Measurements from ENCODE around the gene NSD1.

The NSD1 gene

GRCh38 chr5:177336112-177336511, 202.5 kb downstream of the NSD1 start:
- TF ChIP-seq TEAD4 (IDR thresholded peaks at IDR 0.05), result no peak

GRCh38 chr5:177336603-177337494, 203.3 kb downstream of the NSD1 start:
- no peak for TF ChIP-seq REST (IDR thresholded peaks at IDR 0.05; ENCODE audit: low read depth)
- no peak for TF ChIP-seq FOXM1 (IDR thresholded peaks at IDR 0.05; ENCODE audit: borderline replicate concordance, low read depth)
- no peak for TF ChIP-seq YY1 (IDR thresholded peaks at IDR 0.05; ENCODE audit: low read depth)
- TF ChIP-seq CREB1 (IDR thresholded peaks at IDR 0.05; ENCODE audit: low read depth), result no peak
- TF ChIP-seq CEBPB (IDR thresholded peaks at IDR 0.05), result no peak
- TF ChIP-seq TCF12 (IDR thresholded peaks at IDR 0.05; ENCODE audit: low read depth), result no peak
- TF ChIP-seq RAD21 (IDR thresholded peaks at IDR 0.05; ENCODE audit: low read depth), result no peak
- no peak for TF ChIP-seq USF1 (IDR thresholded peaks at IDR 0.05)
- TF ChIP-seq MAX (IDR thresholded peaks at IDR 0.05), result no peak
- TF ChIP-seq ZBTB7A (IDR thresholded peaks at IDR 0.05; ENCODE audit: low read depth), result no peak
- no peak for TF ChIP-seq TAF1 (IDR thresholded peaks at IDR 0.05; ENCODE audit: low read depth)
- no peak for TF ChIP-seq EGR1 (IDR thresholded peaks at IDR 0.05)
- no peak for TF ChIP-seq EP300 (IDR thresholded peaks at IDR 0.05; ENCODE audit: borderline replicate concordance)
- no peak for TF ChIP-seq NFIC (IDR thresholded peaks at IDR 0.05)
- no peak for TF ChIP-seq TEAD4 (IDR thresholded peaks at IDR 0.05)

- TF ChIP-seq EP300 (IDR thresholded peaks at IDR 0.05; ENCODE audit: borderline replicate concordance), result no peak
- no peak for TF ChIP-seq REST (IDR thresholded peaks at IDR 0.05; ENCODE audit: low read depth)
These were observed 204.9 kb downstream of the NSD1 start for GRCh38 chr5:177338251-177339106.

GRCh38 chr5:177339107-177339638, 205.6 kb downstream of the NSD1 start:
- TF ChIP-seq MAX (IDR thresholded peaks at IDR 0.05) (no peak), CEBPB (IDR thresholded peaks at IDR 0.05) (no peak), YY1 (IDR thresholded peaks at IDR 0.05; ENCODE audit: low read depth) (no peak), USF1 (IDR thresholded peaks at IDR 0.05) (no peak), REST (IDR thresholded peaks at IDR 0.05; ENCODE audit: low read depth) (no peak), TAF1 (IDR thresholded peaks at IDR 0.05; ENCODE audit: low read depth) (no peak), EP300 (IDR thresholded peaks at IDR 0.05; ENCODE audit: borderline replicate concordance) (no peak), ZBTB7A (IDR thresholded peaks at IDR 0.05; ENCODE audit: low read depth) (no peak), TCF12 (IDR thresholded peaks at IDR 0.05; ENCODE audit: low read depth) (no peak), TEAD4 (IDR thresholded peaks at IDR 0.05) (no peak), CREB1 (IDR thresholded peaks at IDR 0.05; ENCODE audit: low read depth) (no peak), EGR1 (IDR thresholded peaks at IDR 0.05) (no peak), NFIC (IDR thresholded peaks at IDR 0.05) (no peak)
